A673 (cell line): ENCODE measurements around the gene C16orf96. TPM values are rescaled to one million over a fixed set of nuclear protein-coding genes. Genes with fewer than 3 reads are reported as not detected.

Source experiments
- BruUV-seq: library from RNA; stranded (reverse); fragments of 400-500 nt; replicated peaks from 2 replicates; lab custom pipeline; 2021; lab: Mats Ljungman, UMichigan
- CTCF ChIA-PET: fragments of 300-600 bp; sonication (Branson Sonifier 250); formaldehyde crosslinking; loops from one replicate; lab custom pipeline; 2022; ENCODE audit warnings: antibody characterized with exemption; lab: Charles Lee
- POLR2A ChIA-PET: fragments of 300-600 bp; sonication (Branson Sonifier 250); formaldehyde crosslinking; loops from one replicate; lab custom pipeline; 2022; ENCODE audit warnings: antibody characterized with exemption; ENCODE audit not compliant: low non-redundant PET; lab: Charles Lee
- DNase-seq: peaks from one replicate; pipeline ENCODE4 v3.0.0-alpha.2; 2015; ENCODE audit warnings: low spot score
- H3K27ac ChIP-seq: fragments of 200-600 bp; sonication (generic); 2 replicates; pipeline ENCODE4 v1.5.1; 2016; ENCODE audit warnings: mixed run types, low read depth, mild to moderate bottlenecking, mixed read lengths, antibody characterized with exemption, low read length; ENCODE audit not compliant: poor library complexity, severe bottlenecking
- H3K27me3 ChIP-seq: fragments of 200-600 bp; sonication (generic); replicated peaks from 2 replicates; pipeline ENCODE4 v1.6.1; 2017; ENCODE audit warnings: mixed run types, low read depth, mild to moderate bottlenecking, mixed read lengths, antibody characterized with exemption, low read length; ENCODE audit not compliant: insufficient read depth, poor library complexity
- H3K36me3 ChIP-seq: fragments of 200-600 bp; sonication (generic); 2 replicates; pipeline ENCODE4 v1.6.1; 2016; ENCODE audit warnings: mixed run types, mild to moderate bottlenecking, mixed read lengths, antibody characterized with exemption, low read length; ENCODE audit not compliant: insufficient read depth, poor library complexity, severe bottlenecking
- H3K4me1 ChIP-seq: fragments of 200-600 bp; sonication (generic); 2 replicates; pipeline ENCODE4 v1.6.1; 2017; ENCODE audit warnings: mixed run types, mild to moderate bottlenecking, mixed read lengths, antibody characterized with exemption, low read length; ENCODE audit not compliant: insufficient read depth, poor library complexity, severe bottlenecking
- H3K4me3 ChIP-seq: fragments of 200-600 bp; sonication (generic); 2 replicates; pipeline ENCODE4 v1.5.1; 2016; ENCODE audit warnings: low read depth, mixed run types, mild to moderate bottlenecking, mixed read lengths, low read length; ENCODE audit not compliant: poor library complexity, severe bottlenecking
- H3K9me3 ChIP-seq: fragments of 200-600 bp; sonication (generic); 2 replicates; pipeline ENCODE4 v1.6.1; 2016; ENCODE audit warnings: mixed run types, low read depth, mild to moderate bottlenecking, mixed read lengths, antibody characterized with exemption, low read length; ENCODE audit not compliant: poor library complexity, severe bottlenecking
- CTCF ChIP-seq: fragments of 300-800, 200-600 bp; sonication (generic); conservative IDR thresholded peaks from 2 replicates; pipeline ENCODE4 v1.5.1; 2017; ENCODE audit warnings: low read depth, mild to moderate bottlenecking, antibody characterized with exemption, low read length, moderate library complexity, mixed read lengths
- EZH2 ChIP-seq: fragments of 200-600 bp; sonication (generic); IDR thresholded peaks from 2 replicates; pipeline ENCODE4 v1.6.1; 2017; ENCODE audit warnings: borderline replicate concordance, low read depth, mild to moderate bottlenecking, mixed read lengths, antibody characterized with exemption, low read length; ENCODE audit not compliant: poor library complexity, severe bottlenecking
- intact Hi-C: fragments of 100-400 bp; cut with micrococcal nuclease; formaldehyde crosslinking; loops from one replicate; pipeline ENCODE4 v1.10.0; 2022; ENCODE audit not compliant: unreplicated experiment
- total RNA-seq: library from RNA; stranded (reverse); gene quantifications from 2 replicates; pipeline ENCODE4 v1.2.3, GENCODE V29; 2021

The C16orf96 gene
- total RNA-seq, 1 experiment from 2014 or later: not detected

- no peak for DNase-seq
- no peaks in the 10 kb centered on the region for H3K27me3 ChIP-seq
- H3K9me3 ChIP-seq: no peaks in the 10 kb centered on the region
- no peaks in the 10 kb centered on the region for H3K36me3 ChIP-seq
- no TSS peak for BruUV-seq
- ChIA-PET CTCF (no interaction called here), POLR2A (no interaction called here)
- no peak overlapping the region for H3K4me3 ChIP-seq
- H3K4me1 ChIP-seq: no peaks in the 10 kb centered on the region
- intact Hi-C loops: no loop called here
- H3K27ac ChIP-seq: no peak overlapping the region
- TF ChIP-seq CTCF (no peak), EZH2 (no peak)
These were observed 10.0 kb downstream of the C16orf96 start for GRCh38 chr16:4566144-4566543.

- Histone ChIP-seq H3K27ac (no peak overlapping the region), H3K4me1 (no peaks in the 10 kb centered on the region)
- no peak for TF ChIP-seq EZH2
These were observed 13.9 kb downstream of the C16orf96 start for GRCh38 chr16:4570086-4570485.

GRCh38 chr16:4570688-4571321, 14.7 kb downstream of the C16orf96 start:
- H3K4me1 ChIP-seq: no peaks in the 10 kb centered on the region
- ChIA-PET CTCF (interaction anchor here (1.5 kb wide), 1 partner anchor 22 kb away, joined by 3 read pairs; no protein-coding TSS in a partner anchor), POLR2A (interaction anchor here (0.6 kb wide), 1 partner anchor 15 kb away, joined by 4 read pairs; no protein-coding TSS in a partner anchor)
- no peak for TF ChIP-seq EZH2
- no peak for TF ChIP-seq CTCF
- BruUV-seq: no TSS peak
- no peak overlapping the region for H3K4me3 ChIP-seq
- no peak overlapping the region for H3K27ac ChIP-seq
- intact Hi-C loops: no loop called here
- no peak for DNase-seq
- H3K36me3 ChIP-seq: no peaks in the 10 kb centered on the region
- no peaks in the 10 kb centered on the region for H3K27me3 ChIP-seq
- no peaks in the 10 kb centered on the region for H3K9me3 ChIP-seq

More at GRCh38 chr16:4570086-4570485, 13.9 kb downstream of the C16orf96 start:
- no peak for DNase-seq
- H3K4me3 ChIP-seq: no peak overlapping the region
- ChIA-PET POLR2A (no interaction called here), CTCF (interaction anchor here (1.5 kb wide), 1 partner anchor 22 kb away, joined by 3 read pairs; no protein-coding TSS in a partner anchor)
- no peaks in the 10 kb centered on the region for H3K27me3 ChIP-seq
- no peaks in the 10 kb centered on the region for H3K9me3 ChIP-seq
- intact Hi-C loops: no loop called here
- no TSS peak for BruUV-seq
- no peaks in the 10 kb centered on the region for H3K36me3 ChIP-seq
